AG09309 (cell line): ENCODE data around the gene EBF3.

Source experiments
- DNase-seq: peaks from one replicate; pipeline ENCODE4 v3.0.0-alpha.2; 2010; ENCODE audit warnings: low read depth
- H3K4me3 ChIP-seq: 2 replicates; pipeline ENCODE4 v1.5.1; 2011; ENCODE audit warnings: mild to moderate bottlenecking, low read depth, low read length, moderate library complexity; ENCODE audit not compliant: control insufficient read depth
- TF ChIP-seq, protein P1 (sequence below): IDR thresholded peaks from 2 replicates; pipeline ENCODE4 v1.5.1; 2011; ENCODE audit warnings: mild to moderate bottlenecking, low read depth, low read length, inconsistent platforms; ENCODE audit not compliant: insufficient read depth, control insufficient read depth; ENCODE audit errors: missing control alignments

EBF3 gene

DNA sequence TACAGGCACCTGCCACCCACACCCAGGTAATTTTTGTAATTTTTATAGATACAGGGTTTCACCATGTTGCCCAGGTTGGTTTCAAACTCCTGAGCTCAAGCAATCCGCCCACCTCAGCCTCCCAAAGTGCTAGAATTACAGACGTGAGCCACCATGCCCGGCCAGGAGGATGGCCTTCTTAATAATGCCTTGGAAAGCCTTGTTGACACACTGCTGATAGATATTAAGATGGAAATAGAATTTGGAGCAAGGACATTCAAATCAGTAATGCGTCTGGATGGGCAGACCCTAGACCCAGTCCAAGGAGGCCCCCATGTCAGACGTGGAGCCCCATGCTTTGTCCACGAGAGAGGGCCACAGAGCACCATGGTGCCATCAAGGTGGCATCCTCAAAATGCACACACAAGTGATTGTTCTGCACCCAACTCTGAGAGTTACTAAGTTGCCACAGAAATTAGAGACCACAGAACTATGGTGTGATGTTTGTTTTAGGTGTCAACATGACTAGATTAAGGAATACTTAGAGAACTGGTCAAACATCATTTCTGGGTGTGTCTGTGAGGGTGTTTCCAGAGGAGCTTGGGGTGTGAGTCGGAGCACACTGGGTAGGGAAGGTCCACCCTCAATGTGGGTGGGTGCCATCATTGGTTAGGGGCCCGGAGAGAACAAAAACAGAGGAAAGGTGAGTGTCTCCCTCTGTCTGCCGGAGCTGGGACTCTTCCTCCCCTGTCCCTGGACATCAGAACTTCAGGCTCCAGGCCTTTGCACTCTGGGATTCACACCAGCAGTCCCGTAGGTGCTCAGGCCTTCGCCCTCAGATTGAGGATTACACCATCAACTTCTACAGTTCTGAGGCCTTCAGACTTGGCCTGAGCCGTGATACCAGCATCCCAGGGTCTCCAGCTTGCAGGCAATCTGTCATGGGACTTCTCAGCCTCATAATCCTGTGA lies 34.5 kb downstream of the EBF3 start:
- DNase-seq = no peak
- H3K4me3 ChIP-seq = no peak overlapping the region
- TF ChIP-seq, protein P1, sequence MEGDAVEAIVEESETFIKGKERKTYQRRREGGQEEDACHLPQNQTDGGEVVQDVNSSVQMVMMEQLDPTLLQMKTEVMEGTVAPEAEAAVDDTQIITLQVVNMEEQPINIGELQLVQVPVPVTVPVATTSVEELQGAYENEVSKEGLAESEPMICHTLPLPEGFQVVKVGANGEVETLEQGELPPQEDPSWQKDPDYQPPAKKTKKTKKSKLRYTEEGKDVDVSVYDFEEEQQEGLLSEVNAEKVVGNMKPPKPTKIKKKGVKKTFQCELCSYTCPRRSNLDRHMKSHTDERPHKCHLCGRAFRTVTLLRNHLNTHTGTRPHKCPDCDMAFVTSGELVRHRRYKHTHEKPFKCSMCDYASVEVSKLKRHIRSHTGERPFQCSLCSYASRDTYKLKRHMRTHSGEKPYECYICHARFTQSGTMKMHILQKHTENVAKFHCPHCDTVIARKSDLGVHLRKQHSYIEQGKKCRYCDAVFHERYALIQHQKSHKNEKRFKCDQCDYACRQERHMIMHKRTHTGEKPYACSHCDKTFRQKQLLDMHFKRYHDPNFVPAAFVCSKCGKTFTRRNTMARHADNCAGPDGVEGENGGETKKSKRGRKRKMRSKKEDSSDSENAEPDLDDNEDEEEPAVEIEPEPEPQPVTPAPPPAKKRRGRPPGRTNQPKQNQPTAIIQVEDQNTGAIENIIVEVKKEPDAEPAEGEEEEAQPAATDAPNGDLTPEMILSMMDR = no peak

DNA sequence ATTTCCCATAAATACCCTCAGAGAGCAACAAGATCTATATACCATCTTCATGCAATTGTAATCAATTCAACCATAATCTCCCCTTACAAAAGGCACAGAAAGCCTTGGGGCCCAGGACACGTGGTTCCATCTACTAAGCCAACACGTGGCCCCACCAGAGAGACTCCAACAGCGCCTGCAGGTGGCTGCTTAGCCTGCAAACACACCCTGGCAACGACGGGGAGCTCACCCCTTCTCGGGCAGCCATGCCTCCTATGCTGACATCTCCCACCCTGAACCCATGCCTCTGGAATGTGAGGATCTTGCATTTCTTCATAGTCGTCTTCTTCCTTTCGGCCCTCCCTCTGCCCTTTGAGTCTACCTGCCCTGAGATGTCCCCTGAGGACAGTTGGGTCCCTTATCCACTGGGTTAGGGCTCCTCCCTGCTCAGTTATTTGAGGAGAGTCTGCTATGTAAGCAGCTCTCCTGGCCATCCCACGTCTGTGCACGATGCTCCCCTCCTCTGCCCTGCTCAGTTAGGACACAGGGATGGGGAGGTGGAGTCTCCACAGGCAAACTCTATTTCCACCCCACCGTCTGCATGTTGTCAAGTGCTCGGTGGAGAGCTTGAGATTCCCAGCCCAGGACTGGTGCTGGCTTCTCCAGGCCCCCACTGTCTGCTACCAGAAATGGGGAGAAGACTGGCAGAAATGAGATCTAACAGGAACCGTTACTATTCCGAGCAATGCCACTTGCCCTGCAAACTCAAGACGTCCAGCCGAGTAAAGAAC lies 36.5 kb downstream of the EBF3 start:
- no peak overlapping the region for H3K4me3 ChIP-seq
- TF ChIP-seq, protein P1 = no peak
- DNase-seq = no peak

DNA sequence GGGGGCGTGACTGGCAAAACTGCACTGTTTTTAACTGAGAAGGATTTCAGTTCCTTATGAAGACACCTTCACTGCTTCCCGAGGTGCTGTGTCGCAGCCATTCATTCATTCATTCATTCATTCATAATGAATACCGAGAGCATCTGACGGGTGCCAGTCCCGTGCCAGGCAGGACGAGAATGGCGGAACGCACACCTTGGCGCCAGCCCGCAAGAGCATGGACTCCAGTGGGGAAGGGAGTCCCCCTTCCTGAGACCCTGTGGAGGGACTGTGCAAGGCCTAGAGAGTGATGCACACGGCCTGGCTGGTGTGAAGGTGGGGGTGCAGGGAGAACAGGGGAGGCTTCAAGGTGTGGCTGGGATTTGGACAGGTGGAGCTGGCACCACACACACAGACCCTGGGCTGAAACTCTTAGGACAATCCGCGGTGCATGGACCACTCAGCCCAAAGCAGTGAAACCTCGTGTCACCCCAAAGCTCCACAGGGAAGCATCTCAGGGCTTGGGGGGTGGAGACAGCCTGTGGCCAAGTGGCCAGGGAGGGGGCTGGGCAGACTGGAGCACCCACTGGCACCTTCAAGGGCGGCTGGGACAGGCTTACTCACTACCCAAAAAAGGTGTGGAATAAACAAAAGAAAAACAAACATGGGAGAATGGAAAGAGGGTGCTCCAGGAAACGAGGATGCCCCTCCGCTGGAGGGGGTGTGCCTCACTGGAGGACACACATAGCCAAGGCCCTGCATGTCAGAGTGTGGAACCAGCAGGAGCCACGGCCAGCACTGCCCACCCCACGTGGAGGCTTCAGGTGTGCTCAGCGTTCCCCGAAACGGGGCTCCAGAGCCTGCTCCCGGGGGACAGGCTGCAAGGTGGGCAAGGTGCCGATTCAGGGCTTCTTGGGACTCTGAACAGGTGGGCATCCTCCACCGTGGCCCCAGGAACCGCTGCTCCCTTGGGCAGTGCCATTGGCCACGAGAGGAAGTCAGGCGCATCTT lies 37.7 kb downstream of the EBF3 start:
- TF ChIP-seq, protein P1 = no peak
- DNase-seq = no peak
- H3K4me3 ChIP-seq = no peak overlapping the region

DNA sequence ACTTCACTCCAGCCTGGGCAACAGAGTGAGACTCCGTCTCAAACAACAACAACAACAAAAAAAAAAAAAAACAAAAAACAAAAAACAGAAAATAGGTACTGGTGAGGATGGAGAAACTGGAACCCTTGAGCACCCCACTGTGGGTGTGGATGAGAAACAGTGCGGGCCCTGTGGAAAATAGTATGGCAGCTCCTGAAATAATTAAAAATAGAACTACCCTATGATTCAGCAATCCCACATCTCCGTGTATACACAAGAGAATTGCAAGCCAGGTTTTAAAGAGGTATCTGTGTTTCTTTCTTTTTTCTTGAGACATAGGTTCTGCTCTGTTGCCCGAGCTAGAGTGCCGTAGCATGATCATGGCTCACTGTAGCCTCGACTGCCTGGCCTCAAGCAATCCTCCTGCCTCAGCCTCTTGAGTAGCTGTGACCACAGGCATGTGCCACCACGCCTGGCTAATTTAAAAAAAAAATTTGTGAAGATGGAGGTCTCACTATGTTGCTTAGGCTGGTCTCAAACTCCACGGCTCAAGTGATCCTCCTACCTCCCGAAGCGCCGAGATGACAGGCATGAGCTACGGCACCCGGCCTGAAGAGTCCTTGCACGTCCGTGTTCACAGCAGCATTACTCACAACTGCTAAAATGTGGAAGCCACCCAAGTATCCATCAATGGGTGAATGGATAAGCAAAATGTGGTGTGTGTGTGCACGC lies 39.5 kb downstream of the EBF3 start:
- DNase-seq = no peak
- TF ChIP-seq, protein P1 = no peak
- H3K4me3 ChIP-seq = no peak overlapping the region

DNA sequence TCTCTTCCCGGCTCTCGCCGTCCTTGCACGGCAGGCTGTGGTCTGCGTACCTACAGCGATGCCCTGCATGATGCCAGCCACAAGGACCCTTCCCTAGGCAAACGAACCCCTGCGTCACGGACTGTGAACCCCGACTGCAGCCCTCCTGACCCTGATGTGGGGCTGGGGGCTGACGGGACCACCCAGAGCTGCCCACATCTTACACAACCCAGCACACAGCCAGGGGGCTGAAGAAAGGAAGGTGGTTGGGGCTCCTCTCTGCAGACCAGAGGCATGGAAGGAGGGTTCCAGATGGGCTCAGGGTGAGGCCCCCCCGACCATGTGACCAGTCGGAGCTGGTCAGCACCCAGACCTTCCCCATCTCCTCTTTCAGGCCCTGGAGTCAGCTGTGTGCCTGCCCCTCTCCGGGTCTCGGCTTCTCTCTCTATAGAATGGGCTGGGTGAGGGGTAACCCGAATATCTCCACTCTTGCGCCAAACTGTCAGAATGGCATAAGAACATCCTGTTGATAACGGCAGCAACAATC lies 41.4 kb downstream of the EBF3 start:
- TF ChIP-seq, protein P1 = no peak
- DNase-seq = no peak
- H3K4me3 ChIP-seq = no peak overlapping the region
